Fibroblast of pulmonary artery (primary cell): ENCODE data around the gene DLG5.

Source experiments
- DNase-seq: peaks from one replicate; pipeline ENCODE4 v3.0.0-alpha.2; 2010; ENCODE audit warnings: low read depth
- H3K4me3 ChIP-seq: replicated peaks from 2 replicates; pipeline ENCODE4 v1.5.1; 2011; ENCODE audit warnings: low read depth, mild to moderate bottlenecking, control low read depth, low read length, moderate library complexity
- CTCF ChIP-seq: IDR thresholded peaks from 2 replicates; pipeline ENCODE4 v1.5.1; 2011; ENCODE audit warnings: mild to moderate bottlenecking, control low read depth, low read length, inconsistent platforms; ENCODE audit errors: missing control alignments

Gene DLG5

GRCh38 chr10:77837248-77837924, 89.2 kb downstream of the DLG5 start:
- H3K4me3 ChIP-seq = no peak overlapping the region
- no peak for TF ChIP-seq CTCF
- DNase-seq = peak; percentile 7

- DNase-seq = peak; percentile 39
- H3K4me3 ChIP-seq = no peak overlapping the region
- no peak for TF ChIP-seq CTCF
Measured at GRCh38 chr10:77836299-77836820, 90.2 kb downstream of the DLG5 start.

- no peak overlapping the region for H3K4me3 ChIP-seq
- TF ChIP-seq CTCF = no peak
- DNase-seq = peak; percentile 62
Measured at GRCh38 chr10:77835669-77836086, 90.9 kb downstream of the DLG5 start.

GRCh38 chr10:77834943-77835668, 91.4 kb downstream of the DLG5 start:
- DNase-seq = no peak

GRCh38 chr10:77834540-77834939, 92.0 kb downstream of the DLG5 start:
- no peak overlapping the region for H3K4me3 ChIP-seq
- DNase-seq = no peak
- TF ChIP-seq CTCF = no peak

More at GRCh38 chr10:77834943-77835668, 91.4 kb downstream of the DLG5 start:
- H3K4me3 ChIP-seq = no peak overlapping the region
- no peak for TF ChIP-seq CTCF

- no peak for TF ChIP-seq CTCF
Measured at GRCh38 chr10:77833792-77834191, 92.8 kb downstream of the DLG5 start.

More at GRCh38 chr10:77833792-77834191, 92.8 kb downstream of the DLG5 start:
- H3K4me3 ChIP-seq = no peak overlapping the region
- DNase-seq = no peak
